Muscle layer of duodenum (tissue), 2 donors: ENCODE measurements around the gene ATP5PD.
A peak's percentile ranks its signal among the peaks of the same experiment; 100 is the strongest.
"Not testable (repeated sequence)": the region's sequence is repeated elsewhere in the genome, so short reads cannot be mapped to it uniquely, and the experiment has no call there.

Source experiments
- H3K27ac ChIP-seq: one replicate; pipeline ENCODE4 v1.7.0; 2013; ENCODE audit warnings: mild to moderate bottlenecking, low read length
- H3K27me3 ChIP-seq: one replicate; pipeline ENCODE4 v1.7.0; 2013; ENCODE audit warnings: low read depth, mild to moderate bottlenecking, control low read depth, low read length
- H3K36me3 ChIP-seq, 2 donors: one replicate each; pipeline ENCODE4 v1.7.0; 2013; ENCODE audit warnings: low read length in 2 of 2, control low read depth in 1 of 2, mild to moderate bottlenecking in 1 of 2; ENCODE audit not compliant: insufficient read depth in 2 of 2, control insufficient read depth in 1 of 2
- H3K4me1 ChIP-seq, 2 donors: one replicate each; pipeline ENCODE4 v1.7.0; 2013; ENCODE audit warnings: low read length in 2 of 2, mild to moderate bottlenecking in 2 of 2, control low read depth in 1 of 2, moderate library complexity in 1 of 2; ENCODE audit not compliant: insufficient read depth in 2 of 2, control insufficient read depth in 1 of 2
- H3K4me3 ChIP-seq, 2 donors: one replicate each; pipeline ENCODE4 v1.7.0; 2013; ENCODE audit warnings: low read length in 2 of 2, low read depth in 1 of 2, mild to moderate bottlenecking in 1 of 2
- H3K9me3 ChIP-seq, 2 donors: one replicate each; pipeline ENCODE4 v1.7.0; 2013; ENCODE audit warnings: low read length in 2 of 2, control low read depth in 1 of 2, mild to moderate bottlenecking in 1 of 2; ENCODE audit not compliant: control insufficient read depth in 1 of 2
- donor health status: healthy.

Gene ATP5PD

GRCh38 chr17:75045946-75046406, 793 bp downstream of the ATP5PD start:
- Histone ChIP-seq H3K4me3 (peak overlapping the region; percentile 78 to 81), H3K36me3 (peaks cover 6 to 21% of the 10 kb centered on the region in 2 donors), H3K4me1 (peaks cover 5 to 25% of the 10 kb centered on the region in 2 donors), H3K27ac (peak overlapping the region; percentile 93)
- H3K27me3 ChIP-seq, H3K9me3 ChIP-seq: not testable (repeated sequence)

GRCh38 chr17:75044716-75045115, 2.1 kb downstream of the ATP5PD start:
- Histone ChIP-seq H3K9me3 (no peaks in the 10 kb centered on the region), H3K4me3 (no peak overlapping the region), H3K4me1 (peaks cover 5 to 25% of the 10 kb centered on the region in 2 donors), H3K27me3 (no peaks in the 10 kb centered on the region), H3K36me3 (peaks cover 16 to 29% of the 10 kb centered on the region in 2 donors), H3K27ac (no peak overlapping the region)

GRCh38 chr17:75043789-75044188, 3.0 kb downstream of the ATP5PD start:
- H3K9me3 ChIP-seq, H3K27me3 ChIP-seq, H3K27ac ChIP-seq, H3K4me3 ChIP-seq: not testable (repeated sequence)
- peaks cover 26 to 37% of the 10 kb centered on the region in 2 donors for H3K36me3 ChIP-seq
- H3K4me1 ChIP-seq, result peaks cover 5 to 21% of the 10 kb centered on the region in 2 donors

GRCh38 chr17:75041656-75042280, 5.0 kb downstream of the ATP5PD start:
- peaks cover 31 to 45% of the 10 kb centered on the region in 2 donors for H3K36me3 ChIP-seq
- peaks cover 0 to 8% of the 10 kb centered on the region in 2 donors for H3K4me1 ChIP-seq
- H3K9me3 ChIP-seq, result no peaks in the 10 kb centered on the region
- H3K27me3 ChIP-seq, result no peaks in the 10 kb centered on the region
- H3K27ac ChIP-seq, result no peak overlapping the region
- H3K4me3 ChIP-seq, result no peak overlapping the region

DNA sequence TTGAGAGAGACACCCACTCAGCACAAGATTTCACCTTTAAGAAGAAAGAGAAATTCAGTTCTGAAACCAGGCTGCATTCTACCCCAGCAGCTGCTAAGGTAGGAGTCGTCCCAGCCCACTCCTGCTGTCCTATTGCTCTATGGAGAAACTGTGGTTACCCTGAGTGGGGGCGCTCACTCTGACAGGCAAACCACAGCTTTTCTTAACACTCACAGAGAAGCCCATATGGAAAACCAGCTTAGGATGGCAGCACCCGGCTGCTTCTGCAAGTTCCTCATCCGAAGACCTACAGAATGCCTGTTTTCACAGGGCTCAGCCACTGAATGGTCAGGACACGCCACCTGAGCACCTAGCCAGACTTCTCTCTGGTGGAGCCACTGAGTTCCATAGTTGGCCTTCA, 7.5 kb downstream of the ATP5PD start:
- H3K27me3 ChIP-seq, result no peaks in the 10 kb centered on the region
- H3K27ac ChIP-seq, result no peak overlapping the region
- peaks cover 0 to 10% of the 10 kb centered on the region in 2 donors for H3K4me1 ChIP-seq
- H3K4me3 ChIP-seq, result no peak overlapping the region
- no peaks in the 10 kb centered on the region for H3K9me3 ChIP-seq
- peaks cover 31 to 45% of the 10 kb centered on the region in 2 donors for H3K36me3 ChIP-seq

GRCh38 chr17:75036643-75037268, 10.0 kb downstream of the ATP5PD start:
- Histone ChIP-seq H3K4me1 (peaks cover 0 to 27% of the 10 kb centered on the region in 2 donors), H3K27ac (peak overlapping the region; percentile 14)

GRCh38 chr17:75034236-75034908, 12.4 kb downstream of the ATP5PD start:
- Histone ChIP-seq H3K4me3 (peak overlapping the region; percentile 79 to 82), H3K4me1 (peaks cover 0 to 27% of the 10 kb centered on the region in 2 donors), H3K9me3 (no peaks in the 10 kb centered on the region), H3K27ac (peak overlapping the region; percentile 92), H3K36me3 (peaks cover 11 to 14% of the 10 kb centered on the region in 2 donors), H3K27me3 (no peaks in the 10 kb centered on the region)

More at GRCh38 chr17:75036643-75037268, 10.0 kb downstream of the ATP5PD start:
- Histone ChIP-seq H3K9me3 (no peaks in the 10 kb centered on the region), H3K27me3 (no peaks in the 10 kb centered on the region), H3K36me3 (peaks cover 26 to 38% of the 10 kb centered on the region in 2 donors), H3K4me3 (no peak overlapping the region)

DNA sequence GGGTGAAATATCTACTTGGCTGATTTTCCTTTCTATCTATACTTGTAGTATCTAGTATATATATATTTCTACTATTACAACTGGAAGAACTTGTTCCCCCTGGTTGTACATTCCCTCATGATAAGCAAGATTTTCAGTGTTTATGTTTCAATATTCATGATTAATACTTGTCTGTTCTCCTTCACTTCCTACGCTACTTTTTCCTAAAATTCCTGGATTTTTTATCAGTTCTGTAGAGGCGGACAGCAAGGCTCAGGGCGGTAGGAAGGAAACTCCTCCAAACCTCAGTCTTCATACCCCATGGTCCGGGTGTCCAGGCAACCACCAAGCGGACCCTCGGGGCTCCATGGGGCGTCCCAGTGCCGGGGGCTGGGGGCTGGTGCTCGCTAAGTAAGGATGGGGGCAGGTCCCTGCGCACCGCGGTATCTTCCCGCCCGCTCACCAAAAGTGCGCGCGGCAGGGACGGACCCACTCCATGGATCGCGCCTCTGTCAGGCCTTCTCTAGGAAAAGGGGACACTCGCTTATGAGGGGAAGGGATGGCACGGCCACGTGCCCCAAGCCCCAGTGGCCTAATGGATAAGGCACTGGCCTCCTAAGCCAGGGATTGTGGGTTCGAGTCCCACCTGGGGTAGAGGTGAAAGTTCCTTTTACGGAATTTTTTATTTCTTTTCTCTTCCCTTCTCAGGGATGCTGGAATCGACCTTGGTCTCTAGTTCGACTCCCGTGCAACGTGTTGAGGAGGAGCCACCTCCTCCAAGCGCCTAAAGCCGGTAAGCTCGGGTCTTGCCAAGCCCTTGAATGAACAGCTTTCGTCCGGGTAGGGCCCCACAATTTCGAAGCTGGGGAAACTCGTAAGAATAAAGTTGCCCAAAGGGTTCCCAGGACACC, 13.2 kb downstream of the ATP5PD start:
- Histone ChIP-seq H3K4me1 (peaks cover 0 to 27% of the 10 kb centered on the region in 2 donors), H3K27ac (peak overlapping the region; percentile 92)

DNA sequence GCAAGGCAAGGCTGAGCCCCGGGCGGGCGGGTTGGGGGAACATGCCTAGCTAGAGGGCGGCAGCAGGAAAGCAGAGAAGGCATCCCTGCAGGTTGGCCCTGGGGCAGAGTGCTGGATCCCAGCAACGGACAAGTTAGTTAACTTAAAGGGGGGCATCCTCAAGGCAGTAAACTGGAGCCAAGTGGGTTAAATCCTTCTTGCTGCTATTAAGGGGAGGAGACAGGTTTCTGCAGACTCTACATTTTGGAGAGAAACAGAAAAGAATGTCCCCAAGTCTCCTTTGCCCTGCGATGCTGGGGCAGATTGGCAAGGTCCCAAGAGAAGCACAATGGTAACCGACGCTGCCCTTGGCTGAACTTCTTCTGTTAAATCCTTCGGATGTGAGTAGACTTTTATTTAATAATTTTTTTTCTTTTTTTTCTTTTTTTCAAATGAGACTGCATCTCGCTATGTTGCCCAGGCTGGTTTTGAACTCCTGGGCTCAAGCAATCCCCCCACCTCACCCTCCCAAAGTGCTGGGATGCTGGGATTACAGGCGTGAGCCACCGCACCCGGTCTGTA, 14.0 kb downstream of the ATP5PD start:
- Histone ChIP-seq H3K27me3 (no peaks in the 10 kb centered on the region), H3K9me3 (no peaks in the 10 kb centered on the region), H3K27ac (no peak overlapping the region), H3K4me3 (peak overlapping the region; percentile 46 to 82), H3K36me3 (no peaks in the 10 kb centered on the region), H3K4me1 (peaks cover 0 to 27% of the 10 kb centered on the region in 2 donors)

More for the DNA sequence above, 13.2 kb downstream of the ATP5PD start:
- H3K27me3 ChIP-seq, result no peaks in the 10 kb centered on the region
- peaks cover 4 to 6% of the 10 kb centered on the region in 2 donors for H3K36me3 ChIP-seq
- H3K9me3 ChIP-seq, result no peaks in the 10 kb centered on the region
- peak overlapping the region; percentile 79 to 82 for H3K4me3 ChIP-seq

DNA sequence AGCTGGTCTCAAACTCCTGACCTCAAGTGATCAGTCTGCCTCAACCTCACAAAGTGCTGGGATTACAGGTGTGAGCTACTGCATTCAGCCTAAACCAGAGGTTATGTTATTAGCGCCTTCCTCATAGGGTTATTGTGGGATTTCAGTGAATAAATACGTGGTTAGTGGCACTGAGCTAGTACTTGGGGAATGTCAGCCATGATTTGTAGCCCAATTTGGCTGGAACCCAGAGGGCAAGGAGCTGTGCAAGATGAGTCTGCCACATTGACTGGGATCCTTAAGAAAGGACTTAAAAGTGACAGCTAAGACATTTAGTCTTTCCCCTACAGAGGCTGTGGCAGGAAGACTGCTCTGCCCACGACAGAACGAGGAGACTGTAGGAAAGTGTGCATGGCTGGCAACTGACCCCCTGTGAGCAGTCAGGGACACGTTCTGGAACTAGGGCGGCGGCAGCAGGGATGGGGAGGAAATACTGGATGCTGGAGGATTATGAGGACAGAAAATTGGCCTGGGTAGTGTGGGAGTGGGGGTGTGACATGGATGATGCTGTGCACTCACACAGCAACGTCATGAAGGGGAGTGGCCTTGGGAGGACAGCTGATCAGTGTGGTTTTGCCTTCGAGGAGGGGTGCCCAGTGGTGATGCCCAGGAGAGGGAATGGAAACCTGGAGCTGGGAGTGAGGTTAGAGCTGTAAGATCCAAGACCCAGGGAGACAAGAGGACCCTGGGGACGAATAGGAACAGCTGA, 14.6 kb downstream of the ATP5PD start:
- Histone ChIP-seq H3K36me3 (no peaks in the 10 kb centered on the region), H3K4me1 (peaks cover 0 to 27% of the 10 kb centered on the region in 2 donors), H3K9me3 (no peaks in the 10 kb centered on the region), H3K27me3 (no peaks in the 10 kb centered on the region), H3K27ac (peak overlapping the region; percentile 69), H3K4me3 (peak overlapping the region; percentile 45 to 46)
